Astrocyte of the cerebellum (primary cell): Measurements from ENCODE around the gene KCNMB4.

Source experiments
- DNase-seq: peaks from one replicate; pipeline ENCODE4 v3.0.0-alpha.2; 2011; ENCODE audit warnings: low read depth
- H3K4me3 ChIP-seq: 2 replicates; pipeline ENCODE4 v1.5.1; 2011; ENCODE audit warnings: mild to moderate bottlenecking, low read depth, low read length, moderate library complexity
- in situ Hi-C: cut with HindIII; loops from 2 replicates; pipeline ENCODE4 v1.10.0; 2017; ENCODE audit warnings: low sequenced_read_pairs
- TF ChIP-seq, protein P1 (sequence below): IDR thresholded peaks from 2 replicates; pipeline ENCODE4 v1.5.1; 2012; ENCODE audit warnings: low read length, low read depth, moderate library complexity, mild to moderate bottlenecking; ENCODE audit errors: missing control alignments

KCNMB4 gene

DNA sequence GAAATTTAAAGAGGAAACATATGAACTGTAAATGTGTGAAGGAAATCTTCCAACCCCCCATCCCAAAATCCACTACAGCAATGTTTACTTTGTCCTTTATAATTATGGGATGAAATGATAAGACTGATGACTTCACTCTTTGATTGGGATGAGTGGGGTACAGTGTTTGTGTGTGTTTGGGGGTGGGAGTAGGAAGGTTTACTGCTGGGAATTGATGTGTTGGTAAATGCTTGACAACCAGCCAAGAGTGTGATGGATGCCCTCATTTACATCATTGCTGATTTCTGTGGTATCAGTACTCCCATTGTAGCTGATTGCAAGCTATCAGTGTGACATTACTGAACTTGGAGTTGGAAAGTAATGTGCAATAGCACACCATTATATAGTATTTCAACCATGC lies 90.9 kb downstream of the KCNMB4 start:
- in situ Hi-C loops: no loop called here
- TF ChIP-seq, protein P1, sequence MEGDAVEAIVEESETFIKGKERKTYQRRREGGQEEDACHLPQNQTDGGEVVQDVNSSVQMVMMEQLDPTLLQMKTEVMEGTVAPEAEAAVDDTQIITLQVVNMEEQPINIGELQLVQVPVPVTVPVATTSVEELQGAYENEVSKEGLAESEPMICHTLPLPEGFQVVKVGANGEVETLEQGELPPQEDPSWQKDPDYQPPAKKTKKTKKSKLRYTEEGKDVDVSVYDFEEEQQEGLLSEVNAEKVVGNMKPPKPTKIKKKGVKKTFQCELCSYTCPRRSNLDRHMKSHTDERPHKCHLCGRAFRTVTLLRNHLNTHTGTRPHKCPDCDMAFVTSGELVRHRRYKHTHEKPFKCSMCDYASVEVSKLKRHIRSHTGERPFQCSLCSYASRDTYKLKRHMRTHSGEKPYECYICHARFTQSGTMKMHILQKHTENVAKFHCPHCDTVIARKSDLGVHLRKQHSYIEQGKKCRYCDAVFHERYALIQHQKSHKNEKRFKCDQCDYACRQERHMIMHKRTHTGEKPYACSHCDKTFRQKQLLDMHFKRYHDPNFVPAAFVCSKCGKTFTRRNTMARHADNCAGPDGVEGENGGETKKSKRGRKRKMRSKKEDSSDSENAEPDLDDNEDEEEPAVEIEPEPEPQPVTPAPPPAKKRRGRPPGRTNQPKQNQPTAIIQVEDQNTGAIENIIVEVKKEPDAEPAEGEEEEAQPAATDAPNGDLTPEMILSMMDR: no peak
- H3K4me3 ChIP-seq: no peak overlapping the region
- DNase-seq: no peak

DNA sequence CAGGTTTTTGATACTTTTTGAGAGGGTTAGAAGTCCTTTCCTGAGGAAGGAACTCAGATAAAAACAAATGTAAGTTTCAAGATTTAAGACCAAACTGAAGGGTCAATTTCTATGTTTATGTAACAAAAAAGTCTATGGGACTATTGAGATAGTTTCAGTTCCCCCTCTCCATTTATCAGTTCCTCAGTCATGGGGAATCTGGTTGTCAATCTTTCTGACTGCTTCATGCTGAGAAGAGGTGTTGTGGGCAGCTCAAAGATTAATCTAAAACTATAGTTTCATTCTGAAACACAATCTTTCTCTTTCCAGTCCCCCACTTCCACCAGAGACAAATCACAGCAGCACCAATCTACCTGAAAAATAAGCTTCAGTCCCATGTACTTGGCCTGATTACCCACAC lies 93.7 kb downstream of the KCNMB4 start:
- H3K4me3 ChIP-seq: no peak overlapping the region
- TF ChIP-seq, protein P1: no peak
- in situ Hi-C loops: no loop called here
- no peak for DNase-seq

DNA sequence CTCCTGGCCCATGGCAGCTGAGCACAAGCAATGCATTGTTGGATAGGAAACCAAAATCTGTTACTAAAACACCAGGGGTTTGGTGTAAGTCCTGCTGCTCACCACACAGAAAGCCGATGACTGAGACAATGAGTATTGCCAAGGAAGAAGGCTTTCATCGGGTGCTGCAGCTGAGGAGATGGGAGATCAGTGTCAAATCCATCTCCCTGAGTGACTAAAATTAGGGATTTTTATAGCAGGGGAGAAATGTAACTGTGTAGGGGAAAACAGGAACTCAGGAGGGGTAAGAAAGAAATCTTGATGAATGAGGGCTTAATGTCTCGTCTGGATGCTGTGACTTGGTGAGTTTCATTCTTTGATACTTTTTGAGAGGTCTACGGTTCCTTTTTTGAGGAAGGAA lies 97.9 kb downstream of the KCNMB4 start:
- DNase-seq: no peak
- TF ChIP-seq, protein P1: no peak
- in situ Hi-C loops: no loop called here
- H3K4me3 ChIP-seq: no peak overlapping the region

DNA sequence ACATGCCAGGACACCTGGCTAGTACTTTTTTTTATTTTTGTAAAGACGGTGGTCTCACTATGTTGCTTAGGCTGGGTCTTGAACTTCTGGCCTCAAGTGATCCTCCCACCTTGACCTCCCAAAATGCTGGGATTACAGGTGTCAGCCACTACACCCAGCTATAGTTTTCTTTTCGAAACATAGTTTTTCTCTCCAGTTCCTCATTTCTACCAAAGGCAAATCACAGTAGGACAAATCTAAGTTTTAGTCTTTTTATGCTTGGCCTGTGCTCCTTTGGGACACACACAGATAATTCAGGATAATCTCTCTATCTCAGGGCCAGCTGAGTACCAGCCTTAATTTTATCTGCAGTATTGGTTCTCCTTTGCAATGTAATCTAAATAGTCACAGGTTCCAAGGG lies 100.7 kb downstream of the KCNMB4 start:
- DNase-seq: no peak
- H3K4me3 ChIP-seq: no peak overlapping the region
- TF ChIP-seq, protein P1: no peak
- in situ Hi-C loops: no loop called here

DNA sequence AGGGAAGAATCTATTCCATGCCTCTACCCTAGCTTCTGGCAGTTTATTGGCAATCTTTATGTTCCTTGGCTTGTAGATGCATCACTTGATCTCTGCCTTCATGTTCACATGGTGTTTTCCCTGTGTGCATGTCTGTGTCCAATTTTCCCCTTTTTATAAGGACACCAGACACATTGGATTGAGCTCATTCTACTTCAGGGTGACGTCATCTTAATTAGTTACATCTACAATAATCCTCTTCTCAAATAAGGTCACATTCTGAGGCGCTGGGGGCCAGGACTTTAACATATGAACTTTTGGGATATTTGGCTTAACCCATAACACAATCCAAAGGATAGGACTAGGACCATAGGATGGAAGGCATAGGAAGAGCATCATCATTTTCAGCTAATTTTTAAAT lies 101.4 kb downstream of the KCNMB4 start:
- TF ChIP-seq, protein P1: no peak
- no peak overlapping the region for H3K4me3 ChIP-seq
- in situ Hi-C loops: no loop called here
- DNase-seq: no peak

DNA sequence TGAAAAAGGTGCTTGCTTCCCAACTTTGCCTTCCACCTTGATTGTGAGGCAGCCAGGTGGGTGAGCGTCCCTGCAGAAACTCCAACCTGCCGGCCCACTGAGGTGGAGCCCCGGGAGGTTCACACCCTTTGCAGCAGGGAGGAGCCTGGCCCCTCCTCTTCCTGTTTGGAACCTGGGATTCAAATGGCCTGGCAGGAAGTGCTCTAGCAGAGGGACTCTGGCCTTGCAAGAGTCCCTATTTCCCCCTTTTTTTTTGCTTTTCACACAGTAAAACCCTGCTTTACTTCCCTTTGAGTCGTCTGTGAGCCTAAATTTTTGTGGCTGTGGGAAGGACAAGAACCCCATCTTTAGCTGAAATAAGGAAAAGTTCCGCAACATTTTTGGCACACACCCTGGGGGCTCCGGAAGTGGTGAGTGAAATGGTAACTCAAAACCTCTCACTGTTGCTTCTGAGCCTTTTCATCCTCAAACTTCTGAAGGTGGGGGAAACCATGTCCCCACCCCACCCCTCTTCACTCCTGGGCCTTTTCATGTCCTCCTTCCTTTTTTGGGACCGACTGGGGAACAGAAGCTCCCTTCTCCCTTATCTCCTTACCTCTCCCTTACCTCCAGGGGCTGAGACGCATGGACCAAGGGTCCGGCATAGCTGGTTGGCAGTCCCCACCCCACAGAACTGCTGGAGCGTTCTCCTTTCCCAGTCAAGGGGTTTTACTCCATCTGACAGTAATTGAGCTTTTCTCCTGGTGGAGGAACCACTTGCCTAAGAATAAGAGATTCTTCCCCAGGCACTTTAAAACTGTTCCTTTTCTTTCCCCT lies 102.0 kb downstream of the KCNMB4 start:
- no peak overlapping the region for H3K4me3 ChIP-seq
- no peak for DNase-seq
- TF ChIP-seq, protein P1: no peak
- in situ Hi-C loops: no loop called here
